ENCODE measurements around the gene TMEM62. TPM values are rescaled to one million over a fixed set of nuclear protein-coding genes. Genes with fewer than 3 reads are reported as not detected.
"Not testable (repeated sequence)": the region's sequence is repeated elsewhere in the genome, so short reads cannot be mapped to it uniquely, and the experiment has no call there.

Gene TMEM62
- total RNA-seq, 3 donors from 2014 or later = 43.2 to 61.6 (median 59.4) TPM

DNA sequence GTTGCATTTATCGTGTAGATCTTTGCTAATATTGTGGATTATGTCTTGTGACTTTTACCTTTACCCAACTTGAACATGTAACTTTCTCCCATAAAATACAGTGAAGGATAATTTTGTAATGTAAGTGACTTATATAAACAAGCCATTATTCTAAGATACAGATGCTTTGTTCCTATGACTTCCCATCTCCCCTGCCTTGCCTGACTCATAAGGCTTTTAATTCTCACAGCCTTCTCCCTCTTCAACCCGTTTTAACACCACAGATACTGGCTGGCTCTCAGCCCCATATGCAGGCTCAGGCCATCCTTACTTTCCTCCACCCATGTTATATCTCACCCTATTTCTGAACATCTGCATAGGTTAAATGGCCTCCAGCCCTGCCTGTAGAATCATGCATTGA lies 55.9 kb downstream of the TMEM62 start:
- Histone ChIP-seq H3K9me3 (no peaks in the 10 kb centered on the region), H3K27ac (peak overlapping the region in 1 of 2 donors; percentile 78), H3K36me3 (no peaks in the 10 kb centered on the region), H3K4me1 (peaks cover 2 to 21% of the 10 kb centered on the region in 2 donors), H3K4me3 (no peak overlapping the region), H3K27me3 (no peaks in the 10 kb centered on the region)
- intact Hi-C loops (cut with DNase I; ENCODE audit: low total_unique reads) = no loop called here
- TF ChIP-seq POLR2AphosphoS5 (IDR thresholded peaks at IDR 0.05) = no peak
- no peak for TF ChIP-seq CTCF (IDR thresholded peaks at IDR 0.05)
- no peak for TF ChIP-seq POLR2A (IDR thresholded peaks at IDR 0.05)
- no peak for DNase-seq (ENCODE audit: low spot score in 2 of 2)

DNA sequence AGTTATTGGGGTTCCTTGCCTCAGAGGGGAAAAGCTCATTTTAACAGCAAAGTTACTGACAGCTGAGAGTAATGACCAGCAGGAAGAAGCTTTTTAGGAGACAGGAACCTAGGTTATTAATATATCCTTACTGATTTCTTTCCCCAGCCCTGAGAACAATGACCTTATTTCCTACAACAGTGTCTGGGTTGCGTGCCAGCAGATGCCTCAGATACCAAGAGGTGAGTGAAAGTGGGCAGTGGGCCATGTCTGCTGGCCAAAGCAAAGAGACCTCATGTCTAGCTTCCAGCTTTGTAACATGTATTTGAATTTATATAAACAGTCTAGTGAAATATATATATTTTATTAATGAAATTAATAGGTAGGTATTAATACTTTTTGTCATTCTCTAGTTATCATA lies 56.8 kb downstream of the TMEM62 start:
- Histone ChIP-seq H3K4me3 (no peak overlapping the region), H3K36me3 (no peaks in the 10 kb centered on the region), H3K27me3 (no peaks in the 10 kb centered on the region), H3K9me3 (no peaks in the 10 kb centered on the region), H3K4me1 (peaks cover 2 to 21% of the 10 kb centered on the region in 2 donors), H3K27ac (peak overlapping the region; percentile 69 to 78)
- intact Hi-C loops (cut with DNase I; ENCODE audit: low total_unique reads) = no loop called here
- no peak for TF ChIP-seq CTCF (IDR thresholded peaks at IDR 0.05)
- TF ChIP-seq POLR2AphosphoS5 (IDR thresholded peaks at IDR 0.05) = no peak
- TF ChIP-seq POLR2A (IDR thresholded peaks at IDR 0.05) = no peak
- DNase-seq (ENCODE audit: low spot score in 2 of 2) = peak; percentile 84 to 90

GRCh38 chr15:43193710-43194109 lies 60.3 kb downstream of the TMEM62 start:
- intact Hi-C loops (cut with DNase I; ENCODE audit: low total_unique reads) = no loop called here

DNA sequence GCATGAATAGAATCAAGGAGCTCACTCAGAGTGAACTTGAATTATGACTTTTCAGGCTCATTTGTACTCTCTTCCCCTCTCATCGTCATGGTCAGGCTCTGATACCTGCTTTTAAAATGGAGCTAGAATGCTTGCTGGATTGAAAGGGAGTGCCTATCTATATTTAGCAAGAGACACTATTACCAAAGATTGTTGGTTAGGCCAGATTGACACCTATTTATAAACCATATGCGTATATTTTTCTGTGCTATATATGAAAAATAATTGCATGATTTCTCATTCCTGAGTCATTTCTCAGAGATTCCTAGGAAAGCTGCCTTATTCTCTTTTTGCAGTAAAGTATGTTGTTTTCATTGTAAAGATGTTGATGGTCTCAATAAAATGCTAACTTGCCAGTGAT lies 61.4 kb downstream of the TMEM62 start:
- Histone ChIP-seq H3K4me1 (peaks cover 0 to 4% of the 10 kb centered on the region in 2 donors), H3K27ac (no peak overlapping the region), H3K36me3 (no peaks in the 10 kb centered on the region), H3K27me3 (no peaks in the 10 kb centered on the region), H3K4me3 (no peak overlapping the region), H3K9me3 (peaks cover 0 to 7% of the 10 kb centered on the region in 2 donors)
- intact Hi-C loops (cut with DNase I; ENCODE audit: low total_unique reads) = no loop called here
- DNase-seq (ENCODE audit: low spot score in 2 of 2) = no peak
- TF ChIP-seq CTCF (IDR thresholded peaks at IDR 0.05) = no peak
- TF ChIP-seq POLR2AphosphoS5 (IDR thresholded peaks at IDR 0.05) = no peak
- no peak for TF ChIP-seq POLR2A (IDR thresholded peaks at IDR 0.05)

More at GRCh38 chr15:43193710-43194109, 60.3 kb downstream of the TMEM62 start:
- Histone ChIP-seq H3K4me1 (peaks cover 0 to 8% of the 10 kb centered on the region in 2 donors), H3K27ac (no peak overlapping the region), H3K36me3 (no peaks in the 10 kb centered on the region), H3K27me3 (no peaks in the 10 kb centered on the region), H3K9me3 (peaks cover 0 to 6% of the 10 kb centered on the region in 2 donors), H3K4me3 (no peak overlapping the region)
- TF ChIP-seq POLR2AphosphoS5 (IDR thresholded peaks at IDR 0.05) = no peak
- TF ChIP-seq POLR2A (IDR thresholded peaks at IDR 0.05) = no peak
- TF ChIP-seq CTCF (IDR thresholded peaks at IDR 0.05) = no peak
- DNase-seq (ENCODE audit: low spot score in 2 of 2) = no peak

- Histone ChIP-seq H3K9me3 (peaks cover 0 to 7% of the 10 kb centered on the region in 2 donors), H3K36me3 (no peaks in the 10 kb centered on the region), H3K27ac (no peak overlapping the region), H3K27me3 (no peaks in the 10 kb centered on the region), H3K4me3 (no peak overlapping the region), H3K4me1 (no peaks in the 10 kb centered on the region)
- TF ChIP-seq CTCF (IDR thresholded peaks at IDR 0.05) (no peak), POLR2A (IDR thresholded peaks at IDR 0.05) (no peak), POLR2AphosphoS5 (IDR thresholded peaks at IDR 0.05) (no peak)
- no peak for DNase-seq (ENCODE audit: low spot score in 2 of 2)
- intact Hi-C loops (cut with DNase I; ENCODE audit: low total_unique reads) = no loop called here
These were observed 63.6 kb downstream of the TMEM62 start for GRCh38 chr15:43196760-43197548.

DNA sequence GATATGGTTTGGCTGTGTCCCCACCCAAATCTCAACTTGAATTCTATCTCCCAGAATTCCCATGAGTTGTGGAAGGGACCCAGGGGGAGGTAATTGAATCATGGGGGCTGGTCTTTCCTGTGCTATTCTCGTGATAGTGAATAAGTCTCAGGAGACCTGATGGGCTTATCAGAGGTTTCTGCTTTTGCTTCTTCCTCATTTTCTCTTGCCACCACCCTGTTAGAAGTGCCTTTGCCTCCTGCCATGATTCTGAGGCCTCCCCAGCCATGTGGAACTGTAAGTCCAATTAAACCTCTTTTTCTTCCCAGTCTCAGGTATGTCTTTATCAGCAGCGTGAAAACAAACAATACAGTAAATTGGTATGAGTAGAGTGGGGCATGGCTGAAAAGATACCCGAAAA lies 64.4 kb downstream of the TMEM62 start:
- H3K36me3 ChIP-seq; H3K9me3 ChIP-seq; intact Hi-C loops (cut with DNase I; ENCODE audit: low total_unique reads); H3K4me3 ChIP-seq; H3K27ac ChIP-seq; H3K27me3 ChIP-seq; H3K4me1 ChIP-seq; DNase-seq (ENCODE audit: low spot score in 2 of 2): not testable (repeated sequence)

DNA sequence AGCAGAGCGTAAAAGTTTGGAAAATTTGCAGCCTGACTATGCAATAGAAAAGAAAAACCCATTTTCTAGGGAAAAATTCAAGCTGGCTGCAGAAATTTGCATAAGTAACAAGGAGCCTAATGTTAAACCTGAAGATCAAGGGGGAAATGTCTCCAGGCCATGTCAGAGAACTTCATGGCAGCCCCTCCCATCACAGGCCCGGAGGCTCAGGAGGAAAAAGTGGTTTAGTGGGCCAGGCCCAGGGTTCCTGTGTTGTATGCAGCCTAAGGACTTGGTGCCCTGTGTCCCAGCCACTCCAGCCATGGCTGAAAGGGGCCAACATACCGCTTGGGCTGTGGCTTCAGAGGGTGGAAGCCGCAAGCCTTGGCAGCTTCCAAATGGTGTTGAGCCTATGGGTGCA lies 65.2 kb downstream of the TMEM62 start:
- H3K36me3 ChIP-seq; intact Hi-C loops (cut with DNase I; ENCODE audit: low total_unique reads); DNase-seq (ENCODE audit: low spot score in 2 of 2): not testable (repeated sequence)

More for the DNA sequence above, 65.2 kb downstream of the TMEM62 start:
- not testable (repeated sequence) for H3K27me3 ChIP-seq, H3K4me3 ChIP-seq, H3K4me1 ChIP-seq, H3K9me3 ChIP-seq, H3K27ac ChIP-seq
